Thyroid gland (tissue), 4 donors: ENCODE data around the gene MAL. TPM values are rescaled to one million over a fixed set of nuclear protein-coding genes. Genes with fewer than 3 reads are reported as not detected.

Source experiments
- DNase-seq, 2 donors: peaks; one replicate each; pipeline ENCODE4 v3.0.0-alpha.2; 2019
- H3K27ac ChIP-seq, 3 donors: fragments of 200-600 bp; sonication (generic); 1 replicate in 2 of 3; 2 replicates in 1 of 3; pipeline ENCODE4 v1.5.1; 2016 to 2019; ENCODE audit warnings: mild to moderate bottlenecking in 1 of 3, moderate library complexity in 1 of 3
- H3K27me3 ChIP-seq: fragments of 200-600 bp; sonication (generic); one replicate; pipeline ENCODE4 v1.5.1; 2019
- H3K36me3 ChIP-seq, 2 donors: fragments of 200-600 bp; sonication (generic); one replicate each; pipeline ENCODE4 v1.5.1; 2016 to 2019
- H3K4me1 ChIP-seq, 2 donors: fragments of 200-600 bp; sonication (generic); one replicate each; pipeline ENCODE4 v1.5.1; 2017 to 2019
- H3K4me3 ChIP-seq, 3 donors: fragments of 200-600 bp; sonication (generic); replicated peaks in 1 of 3; 1 replicate in 2 of 3; 2 replicates in 1 of 3; pipeline ENCODE4 v1.5.1; 2016; ENCODE audit warnings: mild to moderate bottlenecking in 1 of 3
- H3K9me3 ChIP-seq: fragments of 200-600 bp; sonication (generic); one replicate; pipeline ENCODE4 v1.5.1; 2017
- POLR2A ChIP-seq, 2 donors: fragments of 450-650 bp; IDR thresholded peaks; one replicate each; pipeline ENCODE4 v1.6.1; 2017; ENCODE audit warnings: antibody characterized with exemption in 2 of 2, mild to moderate bottlenecking in 2 of 2, moderate library complexity in 1 of 2
- WGBS, 2 donors: methylation state at CpG; one replicate each; pipeline ENCODE4 v1.1.5; 2017; 5-methylcytosine and 5-hydroxymethylcytosine counted together
- intact Hi-C: fragments of 100-400 bp; cut with DNase I; formaldehyde crosslinking; loops from one replicate; pipeline ENCODE4 v1.15.1; 2023
- total RNA-seq, 4 donors: library from RNA; depleted of rRNA; stranded (reverse); fragments of >200 nt; gene quantifications; one replicate each; pipeline ENCODE4 v1.2.3, GENCODE V29; 2016
- TF ChIP-seq, protein P1 (sequence below), 6 experiments: fragments of 200-600 bp in 3 of 6; fragments of 450-650 bp in 3 of 6; sonication (generic) in 3 of 6; IDR thresholded peaks; one replicate each; pipeline ENCODE4 v1.5.1; 2016 to 2019; ENCODE audit warnings: antibody characterized with exemption in 6 of 6, mild to moderate bottlenecking in 2 of 6, inconsistent platforms in 1 of 6, moderate library complexity in 1 of 6

Gene MAL
- total RNA-seq, 4 donors from 2014 or later = 5.6 to 19.3 (median 13.3) TPM

DNA sequence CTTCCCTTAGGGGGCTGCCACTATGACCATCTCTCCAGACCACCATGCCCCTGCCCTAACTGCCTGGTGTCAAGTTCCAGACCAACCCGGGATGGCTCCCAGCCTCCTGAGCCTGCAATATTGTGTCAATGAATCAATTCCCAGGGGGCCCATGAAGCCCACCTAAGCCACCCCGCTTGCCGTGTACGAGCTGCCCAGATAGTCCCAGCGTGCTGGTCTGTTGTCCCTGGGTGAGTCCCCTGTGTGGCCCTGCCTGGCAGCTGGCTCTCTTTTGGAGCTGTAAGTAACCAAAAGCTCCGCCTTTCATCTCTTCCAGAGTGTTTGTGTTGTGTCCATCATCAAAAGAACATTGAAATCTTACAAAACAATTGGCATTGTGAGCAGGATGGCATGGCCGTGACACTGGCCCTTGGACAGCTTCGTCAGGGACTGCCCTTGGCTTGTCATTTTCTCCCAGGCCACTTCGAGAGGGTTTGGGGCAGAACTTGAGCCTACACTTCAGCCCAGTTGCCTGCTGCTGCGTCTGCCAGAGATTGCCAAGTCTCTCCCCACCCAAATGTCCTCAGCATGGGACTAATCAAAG lies 11.3 kb upstream of the MAL start:
- no peaks in the 10 kb centered on the region for H3K9me3 ChIP-seq
- no peaks in the 10 kb centered on the region for H3K36me3 ChIP-seq
- H3K27me3 ChIP-seq = no peaks in the 10 kb centered on the region
- no peak for TF ChIP-seq POLR2A (IDR thresholded peaks at IDR 0.05)
- TF ChIP-seq, protein P1, sequence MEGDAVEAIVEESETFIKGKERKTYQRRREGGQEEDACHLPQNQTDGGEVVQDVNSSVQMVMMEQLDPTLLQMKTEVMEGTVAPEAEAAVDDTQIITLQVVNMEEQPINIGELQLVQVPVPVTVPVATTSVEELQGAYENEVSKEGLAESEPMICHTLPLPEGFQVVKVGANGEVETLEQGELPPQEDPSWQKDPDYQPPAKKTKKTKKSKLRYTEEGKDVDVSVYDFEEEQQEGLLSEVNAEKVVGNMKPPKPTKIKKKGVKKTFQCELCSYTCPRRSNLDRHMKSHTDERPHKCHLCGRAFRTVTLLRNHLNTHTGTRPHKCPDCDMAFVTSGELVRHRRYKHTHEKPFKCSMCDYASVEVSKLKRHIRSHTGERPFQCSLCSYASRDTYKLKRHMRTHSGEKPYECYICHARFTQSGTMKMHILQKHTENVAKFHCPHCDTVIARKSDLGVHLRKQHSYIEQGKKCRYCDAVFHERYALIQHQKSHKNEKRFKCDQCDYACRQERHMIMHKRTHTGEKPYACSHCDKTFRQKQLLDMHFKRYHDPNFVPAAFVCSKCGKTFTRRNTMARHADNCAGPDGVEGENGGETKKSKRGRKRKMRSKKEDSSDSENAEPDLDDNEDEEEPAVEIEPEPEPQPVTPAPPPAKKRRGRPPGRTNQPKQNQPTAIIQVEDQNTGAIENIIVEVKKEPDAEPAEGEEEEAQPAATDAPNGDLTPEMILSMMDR (IDR thresholded peaks at IDR 0.05) = no peak
- no peak overlapping the region for H3K27ac ChIP-seq
- H3K4me1 ChIP-seq = peaks cover 5 to 6% of the 10 kb centered on the region in 2 donors
- intact Hi-C loops = no loop called here
- DNase-seq = no peak
- 68 to 78% methylated on average over 10 of the region's 10 CpGs for whole genome bisulfite sequencing, 2 donors
- H3K4me3 ChIP-seq = no peak overlapping the region

DNA sequence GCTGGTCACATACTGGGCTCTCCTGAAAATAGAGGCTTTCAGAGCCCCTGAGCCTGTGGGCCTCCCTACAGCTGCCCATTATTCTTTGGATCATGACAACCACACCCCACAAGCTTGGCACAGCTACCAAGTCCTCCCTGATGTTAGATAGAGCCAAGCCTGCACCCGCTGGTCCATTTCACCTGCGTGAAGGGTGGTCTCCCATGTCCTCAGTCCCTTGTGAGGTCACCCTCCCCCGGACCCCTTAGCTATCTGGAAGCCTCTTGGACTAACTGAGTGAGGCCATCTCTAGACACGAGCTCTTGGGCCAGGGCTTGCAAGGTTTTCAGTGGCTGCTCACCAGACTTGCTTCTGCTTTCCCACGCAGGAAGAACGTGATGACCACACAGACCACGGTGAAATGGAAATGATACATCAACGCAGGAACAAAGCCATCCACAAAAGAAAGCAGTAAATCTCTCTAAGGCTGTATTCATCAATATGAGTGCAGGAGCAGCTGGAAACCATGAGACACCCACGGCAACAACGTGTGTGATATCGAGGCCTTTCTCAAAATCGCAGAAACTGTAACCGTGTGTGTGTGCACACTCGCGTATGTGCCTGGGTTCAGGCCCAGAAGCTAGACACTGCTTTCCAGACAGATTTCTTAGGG lies 10.1 kb upstream of the MAL start:
- no peak overlapping the region for H3K4me3 ChIP-seq
- WGBS, 2 donors = 89 to 94% methylated on average over 15 of the region's 15 CpGs
- peaks cover 16 to 17% of the 10 kb centered on the region in 2 donors for H3K4me1 ChIP-seq
- H3K27ac ChIP-seq = no peak overlapping the region
- no peaks in the 10 kb centered on the region for H3K9me3 ChIP-seq
- no peak for DNase-seq
- intact Hi-C loops = no loop called here
- no peaks in the 10 kb centered on the region for H3K36me3 ChIP-seq
- H3K27me3 ChIP-seq = no peaks in the 10 kb centered on the region
- TF ChIP-seq, protein P1 (IDR thresholded peaks at IDR 0.05) = no peak
- TF ChIP-seq POLR2A (IDR thresholded peaks at IDR 0.05) = no peak

DNA sequence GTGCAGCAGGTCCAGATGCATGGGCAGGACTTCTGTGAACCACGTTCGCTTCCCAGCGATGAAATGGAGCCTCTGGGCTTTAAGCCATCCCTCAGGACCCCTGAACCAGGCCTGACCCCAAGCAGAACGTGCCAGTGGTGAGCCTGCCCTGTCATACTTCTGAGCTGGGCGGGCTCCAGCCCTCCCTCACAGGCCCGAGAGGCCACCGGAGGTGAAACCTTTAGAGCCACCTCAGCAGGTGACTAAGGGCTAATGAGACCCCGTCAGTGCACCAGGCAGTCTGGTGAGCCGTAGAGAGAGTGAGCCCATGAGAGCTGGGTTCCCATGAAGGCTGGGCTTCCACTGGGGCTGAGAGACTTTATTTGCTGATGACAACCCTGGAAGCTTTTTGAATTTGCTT lies 8.9 kb upstream of the MAL start:
- intact Hi-C loops = no loop called here
- TF ChIP-seq, protein P1 (IDR thresholded peaks at IDR 0.05) = no peak
- no peak for TF ChIP-seq POLR2A (IDR thresholded peaks at IDR 0.05)
- no peak overlapping the region for H3K27ac ChIP-seq
- H3K27me3 ChIP-seq = no peaks in the 10 kb centered on the region
- no peak for DNase-seq
- H3K4me1 ChIP-seq = peaks cover 23 to 28% of the 10 kb centered on the region in 2 donors
- no peaks in the 10 kb centered on the region for H3K9me3 ChIP-seq
- 60 to 91% methylated on average over 1 to 9 of the region's 9 CpGs for WGBS, 2 donors
- no peak overlapping the region for H3K4me3 ChIP-seq
- H3K36me3 ChIP-seq = no peaks in the 10 kb centered on the region

DNA sequence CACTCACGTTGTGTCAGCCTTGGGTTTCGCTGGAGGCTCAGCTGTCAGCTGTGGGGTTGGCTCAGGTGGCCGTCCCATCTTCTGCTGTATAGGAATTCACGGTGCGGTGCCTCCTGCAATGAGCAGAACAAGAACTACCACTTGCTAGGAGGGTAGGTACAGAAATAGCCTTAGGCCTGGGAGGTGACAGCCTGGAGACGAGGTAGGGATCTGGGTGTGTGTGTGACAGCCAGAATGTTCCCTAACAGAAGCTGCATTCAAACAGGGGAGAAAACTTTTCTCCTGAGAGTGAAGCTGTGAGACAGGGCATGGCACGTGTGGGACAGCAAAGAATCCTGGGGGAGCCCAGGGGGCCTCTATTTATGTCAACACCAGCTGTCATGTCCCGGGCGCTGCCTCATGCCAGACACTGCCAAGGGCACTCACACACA lies 8.4 kb upstream of the MAL start:
- H3K27me3 ChIP-seq = no peaks in the 10 kb centered on the region
- no peak overlapping the region for H3K4me3 ChIP-seq
- intact Hi-C loops = no loop called here
- TF ChIP-seq POLR2A (IDR thresholded peaks at IDR 0.05) = no peak
- TF ChIP-seq, protein P1 (IDR thresholded peaks at IDR 0.05) = no peak
- peaks cover 23 to 33% of the 10 kb centered on the region in 2 donors for H3K4me1 ChIP-seq
- no peaks in the 10 kb centered on the region for H3K9me3 ChIP-seq
- 88 to 89% methylated on average over 9 of the region's 9 CpGs for WGBS, 2 donors
- no peak for DNase-seq
- no peaks in the 10 kb centered on the region for H3K36me3 ChIP-seq
- no peak overlapping the region for H3K27ac ChIP-seq

DNA sequence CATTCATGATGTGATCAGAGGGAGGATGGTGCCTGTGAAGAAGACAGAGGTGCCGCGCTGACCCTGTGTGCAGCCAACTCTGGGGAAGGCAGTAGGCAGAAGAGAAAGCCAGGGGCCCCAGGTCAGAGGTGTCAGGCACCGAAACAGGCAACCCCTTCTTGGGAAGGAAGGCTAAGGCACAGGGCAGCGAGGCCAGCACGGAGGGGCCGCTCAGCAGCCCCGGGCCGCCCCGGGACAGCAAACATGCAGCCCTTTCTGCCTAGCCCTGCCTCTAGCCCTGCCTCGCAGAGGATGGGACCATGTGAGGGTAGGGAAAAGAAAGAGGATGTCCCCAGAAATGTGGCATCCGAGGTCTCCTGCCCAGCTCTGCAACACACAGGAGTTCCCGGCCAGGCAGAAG lies 7.7 kb upstream of the MAL start:
- Histone ChIP-seq H3K4me3 (no peak overlapping the region), H3K36me3 (no peaks in the 10 kb centered on the region), H3K9me3 (no peaks in the 10 kb centered on the region), H3K27ac (no peak overlapping the region), H3K4me1 (peaks cover 23 to 38% of the 10 kb centered on the region in 2 donors), H3K27me3 (no peaks in the 10 kb centered on the region)
- DNase-seq = no peak
- 85 to 95% methylated on average over 12 of the region's 12 CpGs for WGBS, 2 donors
- TF ChIP-seq POLR2A (IDR thresholded peaks at IDR 0.05) = no peak
- TF ChIP-seq, protein P1 (IDR thresholded peaks at IDR 0.05) = no peak
- intact Hi-C loops = no loop called here
